ENCODE measurements around the gene GBP3. TPM values are rescaled to one million over a fixed set of nuclear protein-coding genes. Genes with fewer than 3 reads are reported as not detected.

GBP3 gene

DNA sequence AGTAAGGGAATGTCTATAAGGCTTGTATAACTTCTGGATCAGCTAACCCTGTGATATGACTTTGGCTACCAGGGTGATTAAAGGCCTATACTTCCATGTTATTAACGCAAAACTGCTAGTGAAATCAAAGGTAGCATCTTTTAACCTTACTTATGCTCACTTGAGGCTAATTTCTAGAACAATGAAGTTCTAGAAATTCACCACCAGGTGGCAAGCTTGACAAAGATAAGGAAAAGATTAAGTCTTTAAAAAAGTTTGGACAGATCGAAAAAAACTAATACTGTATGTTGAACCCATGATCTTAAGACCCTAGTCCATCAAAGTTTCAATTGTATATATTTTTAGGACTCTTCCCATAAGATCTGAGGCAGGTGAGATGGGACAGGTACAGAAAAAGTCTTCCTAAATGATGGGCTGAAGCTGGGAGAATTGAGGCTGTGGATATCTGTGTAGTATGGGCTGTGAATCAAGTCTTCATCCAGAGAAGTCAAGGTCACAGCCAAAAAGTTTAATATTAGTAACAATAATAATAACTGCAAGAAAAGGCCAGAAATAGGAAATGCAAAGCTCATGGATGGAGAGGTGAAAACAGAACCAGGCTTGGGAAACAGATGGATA lies 49.0 kb downstream of the GBP3 start:
- Histone ChIP-seq H2BK120ac (ENCODE audit: low read depth, low read length) (no peak overlapping the region), H2BK5ac (ENCODE audit: low read length) (no peak overlapping the region), H3K56ac (ENCODE audit: low read length) (peak overlapping the region; percentile 4), H4K5ac (ENCODE audit: low read length) (no peak overlapping the region), H3K4me2 (ENCODE audit: low read length) (no peak overlapping the region), H2BK15ac (replicated peaks; ENCODE audit: low read depth) (no peak overlapping the region), H4K8ac (ENCODE audit: low read depth, low read length) (no peak overlapping the region), H3K4me1 (ENCODE audit: control insufficient read depth, low read depth, low read length) (peaks cover 6% of the 10 kb centered on the region), H3K4ac (ENCODE audit: low read depth, low read length) (no peak overlapping the region), H2AK5ac (ENCODE audit: low read length) (no peak overlapping the region), H3K23ac (ENCODE audit: low read length) (no peak overlapping the region), H3K36me3 (ENCODE audit: control insufficient read depth, insufficient read depth, low read length) (no peaks in the 10 kb centered on the region), H3K79me1 (ENCODE audit: low read length) (peaks cover 12% of the 10 kb centered on the region), H3K27ac (ENCODE audit: low read depth, low read length) (no peak overlapping the region), H3K27me3 (ENCODE audit: insufficient read depth, low read length, poor library complexity) (no peaks in the 10 kb centered on the region), H3K18ac (ENCODE audit: low read length) (no peak overlapping the region), H3K9ac (ENCODE audit: low read length) (no peak overlapping the region), H3K4me3 (ENCODE audit: low read length) (no peak overlapping the region), H3K79me2 (ENCODE audit: control insufficient read depth, insufficient read depth, low read length) (no peaks in the 10 kb centered on the region)
- peak; percentile 63 for DNase-seq
- no CpG with 5 or more reads among the region's 2 CpGs for WGBS (ENCODE audit: extremely low coverage, insufficient coverage, low lambda C conversion rate)

DNA sequence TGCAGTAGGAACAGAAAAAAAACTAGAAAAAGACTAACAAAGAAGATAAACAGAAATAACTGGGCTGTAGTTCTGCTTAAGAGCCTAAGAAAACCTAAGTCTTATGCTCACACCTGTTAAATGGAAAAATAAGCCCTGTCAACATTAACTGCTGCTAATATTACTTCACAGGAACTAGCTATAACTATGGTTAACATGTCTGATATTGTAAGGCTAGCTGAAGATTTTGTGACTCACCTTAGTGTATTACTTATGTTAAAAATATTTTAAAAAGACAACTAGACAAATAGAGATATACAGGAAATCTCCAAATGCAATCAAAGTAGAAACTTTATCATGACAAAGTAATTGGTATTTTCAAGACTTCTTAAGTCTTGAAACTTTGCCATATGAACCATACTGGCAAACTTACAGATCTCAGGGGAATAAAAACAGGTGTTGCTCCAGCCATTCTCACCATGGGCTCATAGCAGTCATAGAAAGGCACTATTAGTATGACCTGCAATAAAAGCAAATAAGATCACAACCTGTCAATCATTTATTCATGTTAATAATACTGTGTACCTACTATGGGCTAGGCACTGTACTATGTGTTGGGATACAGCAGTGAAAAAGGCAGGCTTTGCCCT lies 60.9 kb downstream of the GBP3 start:
- Histone ChIP-seq H3K79me2 (ENCODE audit: control insufficient read depth, insufficient read depth, low read length) (no peaks in the 10 kb centered on the region), H2AK5ac (ENCODE audit: low read length) (no peak overlapping the region), H3K56ac (ENCODE audit: low read length) (no peak overlapping the region), H3K79me1 (ENCODE audit: low read length) (no peaks in the 10 kb centered on the region), H3K4me1 (ENCODE audit: control insufficient read depth, low read depth, low read length) (no peaks in the 10 kb centered on the region), H2BK5ac (ENCODE audit: low read length) (no peak overlapping the region), H3K27me3 (ENCODE audit: insufficient read depth, low read length, poor library complexity) (no peaks in the 10 kb centered on the region), H3K27ac (ENCODE audit: low read depth, low read length) (no peak overlapping the region), H3K9ac (ENCODE audit: low read length) (no peak overlapping the region), H3K4me3 (ENCODE audit: low read length) (no peak overlapping the region), H2BK120ac (ENCODE audit: low read depth, low read length) (no peak overlapping the region), H4K5ac (ENCODE audit: low read length) (no peak overlapping the region), H4K8ac (ENCODE audit: low read depth, low read length) (no peak overlapping the region), H3K23ac (ENCODE audit: low read length) (no peak overlapping the region), H3K36me3 (ENCODE audit: control insufficient read depth, insufficient read depth, low read length) (peaks cover 4% of the 10 kb centered on the region), H3K18ac (ENCODE audit: low read length) (no peak overlapping the region), H3K4ac (ENCODE audit: low read depth, low read length) (no peak overlapping the region), H2BK15ac (replicated peaks; ENCODE audit: low read depth) (no peak overlapping the region), H3K4me2 (ENCODE audit: low read length) (no peak overlapping the region)
- DNase-seq: no peak

DNA sequence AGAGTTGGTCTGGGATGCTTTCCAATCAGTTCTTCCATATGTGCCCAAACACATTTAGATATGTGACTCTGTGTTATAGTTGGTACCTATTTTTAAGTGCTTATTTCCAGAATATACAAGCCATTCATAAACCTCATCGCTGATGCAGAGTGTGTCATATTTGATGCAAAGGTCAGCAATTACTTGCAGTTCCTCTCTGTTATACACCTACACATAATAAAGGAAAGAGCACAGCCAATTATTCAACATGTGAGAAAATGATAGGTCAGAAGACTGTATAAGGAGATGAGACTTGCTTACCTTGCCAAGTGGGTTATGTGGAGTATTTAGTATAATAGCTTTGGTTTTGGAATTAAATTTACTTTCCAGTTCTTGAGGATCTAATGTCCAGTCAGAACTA lies 61.6 kb downstream of the GBP3 start:
- Histone ChIP-seq H2AK5ac (ENCODE audit: low read length) (no peak overlapping the region), H2BK120ac (ENCODE audit: low read depth, low read length) (no peak overlapping the region), H3K56ac (ENCODE audit: low read length) (no peak overlapping the region), H3K36me3 (ENCODE audit: control insufficient read depth, insufficient read depth, low read length) (peaks cover 4% of the 10 kb centered on the region), H3K4me2 (ENCODE audit: low read length) (no peak overlapping the region), H3K9ac (ENCODE audit: low read length) (no peak overlapping the region), H3K27ac (ENCODE audit: low read depth, low read length) (no peak overlapping the region), H3K18ac (ENCODE audit: low read length) (no peak overlapping the region), H4K5ac (ENCODE audit: low read length) (no peak overlapping the region), H3K4me3 (ENCODE audit: low read length) (no peak overlapping the region), H3K79me1 (ENCODE audit: low read length) (no peaks in the 10 kb centered on the region), H4K8ac (ENCODE audit: low read depth, low read length) (no peak overlapping the region), H3K79me2 (ENCODE audit: control insufficient read depth, insufficient read depth, low read length) (no peaks in the 10 kb centered on the region), H3K4ac (ENCODE audit: low read depth, low read length) (no peak overlapping the region), H3K27me3 (ENCODE audit: insufficient read depth, low read length, poor library complexity) (no peaks in the 10 kb centered on the region), H2BK5ac (ENCODE audit: low read length) (no peak overlapping the region), H3K4me1 (ENCODE audit: control insufficient read depth, low read depth, low read length) (no peaks in the 10 kb centered on the region), H3K23ac (ENCODE audit: low read length) (no peak overlapping the region), H2BK15ac (replicated peaks; ENCODE audit: low read depth) (no peak overlapping the region)
- DNase-seq: no peak
- WGBS (ENCODE audit: extremely low coverage, insufficient coverage, low lambda C conversion rate): no CpG with 5 or more reads among the region's 1 CpG

Small RNAs within 50 kb of the gene (small RNA-seq; reads per million reads assigned to genes)
- gene RF00019 (ENCODE audit: insufficient read depth): not detected
